Measurements from ENCODE around the gene DIAPH3. TPM values are rescaled to one million over a fixed set of nuclear protein-coding genes. Genes with fewer than 3 reads are reported as not detected.
A peak's percentile ranks its signal among the peaks of the same experiment; 100 is the strongest.

Gene DIAPH3, protein sequence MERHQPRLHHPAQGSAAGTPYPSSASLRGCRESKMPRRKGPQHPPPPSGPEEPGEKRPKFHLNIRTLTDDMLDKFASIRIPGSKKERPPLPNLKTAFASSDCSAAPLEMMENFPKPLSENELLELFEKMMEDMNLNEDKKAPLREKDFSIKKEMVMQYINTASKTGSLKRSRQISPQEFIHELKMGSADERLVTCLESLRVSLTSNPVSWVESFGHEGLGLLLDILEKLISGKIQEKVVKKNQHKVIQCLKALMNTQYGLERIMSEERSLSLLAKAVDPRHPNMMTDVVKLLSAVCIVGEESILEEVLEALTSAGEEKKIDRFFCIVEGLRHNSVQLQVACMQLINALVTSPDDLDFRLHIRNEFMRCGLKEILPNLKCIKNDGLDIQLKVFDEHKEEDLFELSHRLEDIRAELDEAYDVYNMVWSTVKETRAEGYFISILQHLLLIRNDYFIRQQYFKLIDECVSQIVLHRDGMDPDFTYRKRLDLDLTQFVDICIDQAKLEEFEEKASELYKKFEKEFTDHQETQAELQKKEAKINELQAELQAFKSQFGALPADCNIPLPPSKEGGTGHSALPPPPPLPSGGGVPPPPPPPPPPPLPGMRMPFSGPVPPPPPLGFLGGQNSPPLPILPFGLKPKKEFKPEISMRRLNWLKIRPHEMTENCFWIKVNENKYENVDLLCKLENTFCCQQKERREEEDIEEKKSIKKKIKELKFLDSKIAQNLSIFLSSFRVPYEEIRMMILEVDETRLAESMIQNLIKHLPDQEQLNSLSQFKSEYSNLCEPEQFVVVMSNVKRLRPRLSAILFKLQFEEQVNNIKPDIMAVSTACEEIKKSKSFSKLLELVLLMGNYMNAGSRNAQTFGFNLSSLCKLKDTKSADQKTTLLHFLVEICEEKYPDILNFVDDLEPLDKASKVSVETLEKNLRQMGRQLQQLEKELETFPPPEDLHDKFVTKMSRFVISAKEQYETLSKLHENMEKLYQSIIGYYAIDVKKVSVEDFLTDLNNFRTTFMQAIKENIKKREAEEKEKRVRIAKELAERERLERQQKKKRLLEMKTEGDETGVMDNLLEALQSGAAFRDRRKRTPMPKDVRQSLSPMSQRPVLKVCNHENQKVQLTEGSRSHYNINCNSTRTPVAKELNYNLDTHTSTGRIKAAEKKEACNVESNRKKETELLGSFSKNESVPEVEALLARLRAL
- total RNA-seq (2022) (9.4 and 11.4 TPM in 2 replicates), Bru-seq, nascent RNA (percentile 69 among the genes with signal in this experiment), BruChase-seq, experiment 1, labeled RNA remaining after a 6-hour chase (percentile 49 among the genes with signal in this experiment), BruChase-seq, experiment 2, labeled RNA remaining after a 2-hour chase (percentile 52 among the genes with signal in this experiment)
- long read RNA-seq, full-length matches to known transcripts = 9 of 17 reads
- long read RNA-seq, partial matches to known transcripts = 2 of 17 reads
- long read RNA-seq, other reads (novel, unspliced or antisense) = 6 of 17 reads

DNA sequence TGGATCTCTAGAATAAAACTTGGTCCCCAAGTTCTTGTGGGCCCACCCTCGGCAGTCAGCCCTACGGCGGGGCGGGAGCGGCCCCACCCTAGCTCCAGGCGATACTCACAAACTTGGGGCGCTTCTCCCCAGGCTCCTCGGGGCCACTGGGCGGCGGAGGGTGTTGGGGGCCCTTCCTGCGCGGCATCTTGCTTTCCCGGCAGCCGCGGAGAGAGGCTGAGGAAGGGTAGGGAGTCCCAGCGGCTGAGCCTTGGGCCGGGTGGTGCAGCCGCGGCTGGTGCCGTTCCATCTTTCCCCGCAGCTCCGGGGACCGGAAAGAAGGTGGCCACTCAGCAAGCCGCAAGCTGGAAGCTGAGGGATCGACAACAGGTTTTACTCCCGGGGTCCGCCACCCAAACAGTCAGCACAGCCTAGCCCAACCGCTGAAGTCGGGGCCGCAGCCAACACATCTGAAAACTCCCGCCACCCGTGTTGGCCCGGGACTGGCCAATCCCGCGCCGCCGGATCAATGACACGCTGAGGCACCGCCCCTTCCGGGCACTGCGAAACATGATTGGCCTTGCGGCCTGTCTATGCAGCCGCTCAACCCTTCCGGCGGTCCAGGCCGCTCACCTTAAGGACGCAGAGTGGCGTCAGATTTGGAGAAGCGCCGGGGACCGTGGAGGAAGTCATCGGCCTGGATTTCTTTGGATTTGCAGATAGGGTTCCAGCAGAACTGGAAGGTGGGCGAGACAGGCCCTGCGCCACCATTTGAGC lies at the start of gene DIAPH3:
Gene DIAPH3, minus strand, starts transcription at position 451 of the 756 bp plus-strand sequence. Its CDS starts 162 bp downstream, at position 289.
- Mint-ChIP-seq H3K27me3 (ENCODE audit: unreplicated experiment) (no peaks in the 10 kb centered on the region), H3K36me3 (ENCODE audit: insufficient read depth, unreplicated experiment) (peaks cover 20% of the 10 kb centered on the region), H3K9me3 (ENCODE audit: low read depth, unreplicated experiment) (no peaks in the 10 kb centered on the region), H3K4me1 (ENCODE audit: low read depth, unreplicated experiment) (peaks cover 18% of the 10 kb centered on the region), H3K27ac (ENCODE audit: unreplicated experiment) (peak within 1 kb of the TSS; percentile 65), H3K4me3 (ENCODE audit: low read depth, unreplicated experiment) (peak within 1 kb of the TSS; percentile 79)
- peak; percentile 85 for DNase-seq
- intact Hi-C loops (cut with micrococcal nuclease; ENCODE audit: unreplicated experiment) = no loop called here
- CTCF ChIA-PET = no interaction called here
- TF ChIP-seq, protein P1, sequence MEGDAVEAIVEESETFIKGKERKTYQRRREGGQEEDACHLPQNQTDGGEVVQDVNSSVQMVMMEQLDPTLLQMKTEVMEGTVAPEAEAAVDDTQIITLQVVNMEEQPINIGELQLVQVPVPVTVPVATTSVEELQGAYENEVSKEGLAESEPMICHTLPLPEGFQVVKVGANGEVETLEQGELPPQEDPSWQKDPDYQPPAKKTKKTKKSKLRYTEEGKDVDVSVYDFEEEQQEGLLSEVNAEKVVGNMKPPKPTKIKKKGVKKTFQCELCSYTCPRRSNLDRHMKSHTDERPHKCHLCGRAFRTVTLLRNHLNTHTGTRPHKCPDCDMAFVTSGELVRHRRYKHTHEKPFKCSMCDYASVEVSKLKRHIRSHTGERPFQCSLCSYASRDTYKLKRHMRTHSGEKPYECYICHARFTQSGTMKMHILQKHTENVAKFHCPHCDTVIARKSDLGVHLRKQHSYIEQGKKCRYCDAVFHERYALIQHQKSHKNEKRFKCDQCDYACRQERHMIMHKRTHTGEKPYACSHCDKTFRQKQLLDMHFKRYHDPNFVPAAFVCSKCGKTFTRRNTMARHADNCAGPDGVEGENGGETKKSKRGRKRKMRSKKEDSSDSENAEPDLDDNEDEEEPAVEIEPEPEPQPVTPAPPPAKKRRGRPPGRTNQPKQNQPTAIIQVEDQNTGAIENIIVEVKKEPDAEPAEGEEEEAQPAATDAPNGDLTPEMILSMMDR (IDR thresholded peaks at IDR 0.05; ENCODE audit: unreplicated experiment) = no peak
- no TSS peak for BruUV-seq (replicated peaks)

DNA sequence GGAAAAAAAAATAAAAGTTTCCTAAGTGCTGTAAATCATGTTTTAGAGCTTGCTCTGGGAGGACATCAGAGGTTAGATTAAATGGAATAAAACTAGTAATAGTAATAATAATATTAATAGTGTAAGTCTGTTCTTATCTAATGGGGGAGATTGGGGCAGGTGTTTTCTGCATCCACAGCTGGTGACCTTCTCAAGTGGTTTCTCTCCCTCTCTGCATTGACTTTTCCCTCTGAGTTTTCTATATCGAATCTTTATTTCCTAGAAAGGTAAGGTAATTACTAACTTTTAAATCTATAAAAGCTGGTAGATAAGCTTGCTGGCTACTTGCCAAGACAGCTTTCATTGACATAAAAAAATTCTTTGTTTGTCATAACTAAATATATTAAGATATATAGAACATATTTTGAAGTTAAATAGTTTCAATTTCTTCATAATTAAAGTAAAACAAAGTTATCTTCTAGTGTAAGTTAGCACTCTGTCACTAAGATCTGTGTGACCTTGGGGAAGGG lies 49.6 kb upstream of the DIAPH3 start:
- no peaks in the 10 kb centered on the region for H3K36me3 Mint-ChIP-seq (ENCODE audit: insufficient read depth, unreplicated experiment)
- no peaks in the 10 kb centered on the region for H3K4me1 Mint-ChIP-seq (ENCODE audit: low read depth, unreplicated experiment)
- H3K4me3 Mint-ChIP-seq (ENCODE audit: low read depth, unreplicated experiment) = no peak overlapping the region
- DNase-seq = no peak
- BruUV-seq (replicated peaks) = no TSS peak
- TF ChIP-seq, protein P1 (IDR thresholded peaks at IDR 0.05; ENCODE audit: unreplicated experiment) = no peak
- no peaks in the 10 kb centered on the region for H3K9me3 Mint-ChIP-seq (ENCODE audit: low read depth, unreplicated experiment)
- intact Hi-C loops (cut with micrococcal nuclease; ENCODE audit: unreplicated experiment) = no loop called here
- CTCF ChIA-PET = no interaction called here
- peaks cover 17% of the 10 kb centered on the region for H3K27me3 Mint-ChIP-seq (ENCODE audit: unreplicated experiment)
- no peak overlapping the region for H3K27ac Mint-ChIP-seq (ENCODE audit: unreplicated experiment)

DNA sequence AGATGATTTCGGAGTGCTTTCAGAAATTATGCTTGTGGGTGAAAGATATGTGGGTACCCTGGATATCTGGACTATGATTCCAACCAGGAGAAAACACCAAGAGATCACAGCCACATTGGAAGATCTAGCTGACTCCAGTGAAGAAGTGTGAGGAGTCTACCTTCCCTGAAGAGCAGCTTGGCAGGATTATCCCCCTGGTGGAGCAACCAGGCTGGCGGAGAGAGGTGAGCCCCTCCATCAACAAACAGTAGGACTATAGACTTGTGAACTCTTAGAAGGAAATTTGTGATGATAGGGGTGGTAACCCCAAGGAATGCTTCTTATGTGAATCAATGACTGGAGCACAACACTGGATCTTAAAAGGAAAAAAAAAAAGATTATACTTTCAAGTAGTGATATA lies 47.8 kb upstream of the DIAPH3 start:
- TF ChIP-seq, protein P1 (IDR thresholded peaks at IDR 0.05; ENCODE audit: unreplicated experiment) = no peak
- intact Hi-C loops (cut with micrococcal nuclease; ENCODE audit: unreplicated experiment) = no loop called here
- H3K36me3 Mint-ChIP-seq (ENCODE audit: insufficient read depth, unreplicated experiment) = no peaks in the 10 kb centered on the region
- H3K4me3 Mint-ChIP-seq (ENCODE audit: low read depth, unreplicated experiment) = no peak overlapping the region
- no peaks in the 10 kb centered on the region for H3K9me3 Mint-ChIP-seq (ENCODE audit: low read depth, unreplicated experiment)
- DNase-seq = no peak
- H3K27ac Mint-ChIP-seq (ENCODE audit: unreplicated experiment) = no peak overlapping the region
- no peaks in the 10 kb centered on the region for H3K4me1 Mint-ChIP-seq (ENCODE audit: low read depth, unreplicated experiment)
- CTCF ChIA-PET = no interaction called here
- BruUV-seq (replicated peaks) = no TSS peak
- H3K27me3 Mint-ChIP-seq (ENCODE audit: unreplicated experiment) = peaks cover 7% of the 10 kb centered on the region

Measured in Calu3 (cell line).